8988T (cell line): ENCODE measurements around the gene PPP2R2B.

Experiments
- DNase-seq: peaks from one replicate; pipeline ENCODE4 v3.0.0; 2011

Gene PPP2R2B

DNA sequence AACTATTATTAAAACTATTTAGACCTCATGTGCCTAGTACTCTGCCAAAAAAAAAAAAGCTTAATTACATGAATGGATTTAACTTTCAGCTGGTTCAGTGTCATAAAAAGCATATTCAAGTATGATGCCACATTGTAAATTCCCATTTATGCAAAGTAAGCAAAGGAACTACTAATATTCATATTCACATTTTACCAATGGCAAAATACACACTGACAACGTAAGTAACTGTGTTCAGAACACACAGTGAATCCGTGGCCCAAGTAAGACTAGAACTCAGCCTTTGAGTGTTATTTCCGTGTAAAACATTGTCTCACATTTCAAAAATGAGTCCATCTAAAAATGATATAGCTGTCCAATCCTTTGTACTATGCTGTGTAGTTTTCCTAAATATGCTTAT lies 56.8 kb downstream of the PPP2R2B start:
- DNase-seq: no peak

DNA sequence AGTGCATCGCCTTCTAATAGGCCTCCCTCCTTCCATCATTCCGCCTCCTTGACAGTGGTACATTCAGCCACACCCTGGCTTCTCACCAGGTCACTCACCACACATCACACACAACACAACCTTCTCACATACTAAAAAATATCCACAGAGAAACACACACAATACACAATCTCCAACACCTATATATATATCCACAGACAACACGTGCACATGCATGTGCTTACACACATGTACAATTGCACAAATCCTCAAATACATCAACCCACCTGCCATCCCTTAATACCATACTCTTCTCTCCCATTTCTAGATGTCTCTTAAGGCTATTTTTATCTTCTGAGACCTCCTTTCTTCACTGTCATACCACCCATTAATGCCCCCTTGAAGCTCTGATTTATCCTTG lies 57.6 kb downstream of the PPP2R2B start:
- DNase-seq: no peak

GRCh38 chr5:146818822-146819221 lies 59.7 kb downstream of the PPP2R2B start:
- no peak for DNase-seq

GRCh38 chr5:146817973-146818372 lies 60.6 kb downstream of the PPP2R2B start:
- DNase-seq: no peak

DNA sequence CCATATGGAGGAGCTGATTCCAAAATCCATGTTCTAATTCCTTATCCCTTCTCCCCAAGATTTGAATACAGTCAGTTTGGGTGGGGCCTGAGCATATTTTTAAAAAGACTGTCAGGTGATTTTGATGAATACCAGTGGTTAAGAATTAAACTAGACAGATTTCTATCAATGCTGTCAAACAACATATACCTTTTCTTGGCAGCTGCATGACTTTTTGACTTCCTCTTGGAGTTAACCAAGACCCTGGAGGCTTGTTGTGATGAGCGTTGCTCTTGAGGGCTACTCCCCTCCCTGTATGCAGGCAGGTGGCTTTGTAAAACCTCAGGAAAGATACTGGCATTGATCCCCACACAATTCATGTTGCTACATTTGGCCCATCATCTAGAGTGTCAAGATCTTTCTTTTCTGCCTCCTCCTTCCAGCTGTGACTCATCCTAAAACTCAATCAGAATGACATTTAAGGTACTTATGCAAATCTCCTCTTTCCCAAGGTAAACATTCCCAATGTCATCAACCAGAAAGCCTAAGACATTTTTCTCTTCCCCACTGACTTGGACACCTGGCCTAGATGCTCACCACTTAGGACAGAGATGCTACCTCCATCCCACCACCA lies 61.7 kb downstream of the PPP2R2B start:
- no peak for DNase-seq

DNA sequence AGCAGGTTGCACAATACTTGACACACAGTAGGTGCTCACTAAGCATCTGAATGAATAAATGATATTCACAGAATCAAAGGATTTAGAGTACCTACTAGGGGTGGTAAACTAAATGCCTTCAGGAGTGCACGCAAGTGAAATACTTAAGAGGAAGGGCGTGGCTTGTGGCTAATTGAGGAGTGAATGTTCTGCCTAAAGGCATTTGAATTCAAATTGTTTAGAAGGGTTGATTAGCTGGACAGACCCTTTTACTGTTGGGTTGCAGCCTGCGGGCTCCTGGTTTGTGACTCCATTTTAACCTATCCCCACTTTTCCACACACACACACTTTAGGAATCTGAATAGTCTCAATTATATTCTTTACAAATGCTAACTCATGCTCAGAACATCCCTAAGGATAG lies 63.1 kb downstream of the PPP2R2B start:
- no peak for DNase-seq

DNA sequence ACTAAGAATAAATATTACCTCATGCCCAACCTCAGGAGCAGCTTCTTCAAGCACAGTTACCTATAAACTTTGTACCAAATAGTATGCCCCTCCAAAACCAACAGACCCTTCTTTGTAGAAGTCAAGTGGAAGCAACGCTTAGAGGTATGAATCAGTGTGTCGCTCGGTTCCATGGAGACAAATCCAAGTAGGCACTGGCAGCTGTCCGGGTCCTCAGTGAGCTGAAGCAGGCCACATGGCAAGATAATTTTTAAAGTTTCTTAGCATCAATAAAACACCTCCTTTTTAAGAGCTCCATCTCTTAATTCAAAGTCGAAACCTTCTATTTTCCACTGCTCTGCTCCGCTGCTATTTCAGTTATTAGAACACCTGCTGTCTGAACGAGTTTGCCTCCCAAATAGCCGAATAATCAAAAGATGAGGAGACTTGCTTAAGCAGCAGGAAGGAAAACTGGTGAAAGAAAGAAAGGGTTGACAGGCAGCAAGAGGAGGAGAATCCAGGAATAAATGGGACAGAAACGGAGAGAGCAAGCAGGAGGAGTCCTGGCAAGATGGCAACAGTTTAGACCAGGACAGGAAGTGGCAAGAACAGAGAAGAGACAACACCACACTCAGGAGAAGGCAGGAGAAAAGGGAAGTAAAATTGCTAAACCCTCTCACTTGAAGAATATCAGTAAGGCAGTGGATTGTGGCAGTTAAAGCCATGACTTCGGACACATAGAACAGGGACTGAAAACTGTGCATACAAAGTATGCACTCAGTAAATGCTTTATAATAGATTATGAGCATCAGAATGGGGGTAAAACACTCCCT lies 65.0 kb downstream of the PPP2R2B start:
- no peak for DNase-seq

DNA sequence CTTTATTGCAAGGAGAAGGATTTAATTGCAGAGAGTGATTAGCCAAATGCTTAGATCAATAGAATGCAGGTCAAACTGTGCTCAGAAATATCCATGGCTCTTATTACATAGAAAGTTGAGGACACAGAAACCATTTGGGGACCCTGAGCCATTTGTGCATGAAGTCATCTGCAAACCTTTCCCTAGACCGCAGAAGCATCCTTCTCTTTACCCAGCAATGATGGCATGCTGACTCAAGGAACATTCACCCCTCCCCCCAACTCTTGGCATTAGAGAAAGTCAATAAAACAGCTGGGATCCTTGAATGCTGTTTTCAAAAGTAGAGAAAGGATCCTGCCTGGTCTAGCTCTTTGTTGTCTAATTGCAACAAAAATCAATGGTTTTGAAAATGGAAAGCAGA lies 73.5 kb downstream of the PPP2R2B start:
- DNase-seq: no peak

- no peak for DNase-seq
Observed at GRCh38 chr5:146802945-146803522, 75.5 kb downstream of the PPP2R2B start.

DNA sequence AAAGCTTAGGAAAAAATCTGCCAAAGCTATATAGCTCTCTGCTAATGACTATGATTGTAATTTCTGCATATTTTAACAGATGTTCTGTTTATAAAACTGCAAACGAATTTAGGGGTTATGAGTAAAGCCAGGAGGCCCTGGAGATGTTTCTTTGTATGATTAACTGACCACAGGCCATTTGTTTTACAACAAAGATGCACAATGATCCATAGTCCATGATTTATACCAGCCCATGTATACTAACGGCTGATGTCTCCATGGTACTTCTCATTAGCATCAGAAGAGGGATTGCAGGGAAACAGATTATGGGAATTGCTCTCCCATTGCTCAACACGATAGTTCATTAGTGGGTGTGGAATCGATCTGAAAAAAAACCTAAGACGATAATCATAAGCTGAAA lies 78.9 kb downstream of the PPP2R2B start:
- DNase-seq: no peak

DNA sequence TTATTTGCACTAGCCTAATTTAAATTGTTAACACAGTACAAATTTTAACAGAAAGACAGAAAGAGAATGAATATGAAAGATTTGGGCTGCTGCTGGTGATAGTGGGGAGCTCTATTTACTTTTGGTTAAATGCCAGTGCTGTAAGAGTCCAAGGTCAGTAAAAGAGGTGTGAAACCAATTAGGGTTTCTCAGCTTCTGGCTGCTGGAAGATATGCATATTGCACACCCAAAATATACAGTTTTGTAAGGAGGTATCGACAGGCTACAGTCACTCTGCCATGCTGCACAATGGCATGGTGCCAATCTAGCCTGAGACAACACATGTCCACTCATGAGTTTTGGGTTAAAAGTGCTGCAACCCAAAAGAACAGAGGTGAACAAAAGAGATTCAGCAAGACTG lies 79.3 kb downstream of the PPP2R2B start:
- DNase-seq: no peak

GRCh38 chr5:146797658-146798057 lies 80.9 kb downstream of the PPP2R2B start:
- no peak for DNase-seq

- no peak for DNase-seq
Observed at GRCh38 chr5:146796911-146797310, 81.6 kb downstream of the PPP2R2B start.

DNA sequence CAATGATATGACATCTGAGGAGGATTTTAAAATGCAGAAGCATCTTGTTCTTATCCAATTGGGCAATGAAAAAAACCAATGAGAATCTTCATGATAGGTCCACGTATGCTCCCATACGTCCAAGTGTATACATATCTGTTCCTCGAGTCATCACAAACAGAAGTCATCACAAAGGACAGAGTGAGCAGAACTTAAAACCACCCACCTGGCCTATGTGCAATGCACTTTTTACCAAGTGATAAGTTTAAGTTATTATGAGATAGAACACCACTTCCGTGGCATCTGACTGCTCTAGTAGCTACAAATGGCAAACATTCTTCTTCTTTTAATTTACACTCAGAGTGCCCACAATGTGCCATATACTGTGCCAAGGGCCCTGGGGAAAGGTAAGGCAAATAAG lies 82.4 kb downstream of the PPP2R2B start:
- DNase-seq: no peak

- DNase-seq: no peak
Observed at GRCh38 chr5:146794326-146795029, 84.1 kb downstream of the PPP2R2B start.

GRCh38 chr5:146793709-146794108 lies 84.8 kb downstream of the PPP2R2B start:
- no peak for DNase-seq

- no peak for DNase-seq
Observed at GRCh38 chr5:146791471-146791870, 87.1 kb downstream of the PPP2R2B start.

- DNase-seq: no peak
Observed at GRCh38 chr5:146789712-146790653, 88.6 kb downstream of the PPP2R2B start.

GRCh38 chr5:146788898-146789297 lies 89.7 kb downstream of the PPP2R2B start:
- no peak for DNase-seq

- no peak for DNase-seq
Observed at GRCh38 chr5:146785065-146785464, 93.5 kb downstream of the PPP2R2B start.

DNA sequence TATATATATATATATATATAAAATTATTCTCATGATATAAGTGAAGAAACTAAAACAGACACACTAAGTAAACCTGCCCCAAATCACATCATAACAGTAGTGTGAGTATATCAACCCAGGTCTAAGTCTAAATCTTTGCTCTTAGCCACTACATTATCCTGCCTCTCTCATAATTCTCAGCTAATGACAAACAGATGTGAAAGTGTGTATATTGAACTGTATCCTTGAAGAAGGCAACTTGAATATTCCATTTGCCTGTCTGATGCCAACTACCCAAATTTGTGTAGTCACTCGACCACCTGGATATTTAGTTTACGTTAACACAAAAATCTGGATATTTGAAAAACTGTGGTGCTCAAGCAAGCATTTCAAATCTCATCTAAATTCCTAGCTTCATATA lies 97.4 kb downstream of the PPP2R2B start:
- no peak for DNase-seq

DNA sequence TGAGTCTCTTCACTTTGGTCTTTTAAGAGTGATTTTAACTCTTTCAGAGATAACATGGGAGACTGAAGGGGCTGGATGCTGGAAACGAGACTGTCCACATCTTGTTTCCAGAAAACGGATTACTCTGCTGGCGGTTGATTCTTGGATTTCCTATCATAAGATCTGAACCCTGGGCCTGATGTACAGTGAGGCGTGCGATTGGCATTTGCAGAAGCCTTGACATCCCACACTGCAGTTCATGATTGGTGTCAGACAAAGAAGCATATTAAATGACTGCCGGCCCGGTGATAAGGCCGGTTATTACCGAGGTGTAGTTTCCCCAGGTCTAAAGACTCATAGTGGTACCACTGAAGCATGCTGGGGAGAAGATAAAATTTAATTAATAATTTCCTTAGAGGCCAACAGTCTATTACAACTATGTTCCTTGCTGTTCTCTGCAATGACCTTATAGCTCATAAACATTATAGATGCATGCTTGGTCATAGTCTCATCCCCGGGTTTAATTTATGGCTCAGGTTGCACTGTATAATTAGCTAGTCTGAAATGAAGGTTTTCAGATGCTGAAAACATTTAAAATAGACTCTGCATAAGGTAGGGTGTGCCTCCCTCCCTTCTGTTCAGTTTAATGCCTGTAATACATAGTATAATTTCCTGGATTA lies 99.2 kb downstream of the PPP2R2B start:
- no peak for DNase-seq
